ENCODE measurements around the gene CAMK4.

GRCh38 chr5:111198281-111198966 is 25.8 kb upstream of the CAMK4 start:
- TF ChIP-seq CTCF (IDR thresholded peaks at IDR 0.05; ENCODE audit: poor library complexity, severe bottlenecking) = no peak
- TF ChIP-seq REST (IDR thresholded peaks at IDR 0.05; ENCODE audit: borderline replicate concordance) = no peak
- no peak for TF ChIP-seq POLR2AphosphoS5 (IDR thresholded peaks at IDR 0.05)

Data from neural cell (in vitro differentiated cells).